PC-9 (cell line): ENCODE results near the gene ZNF462. TPM values are rescaled to one million over a fixed set of nuclear protein-coding genes. Genes with fewer than 3 reads are reported as not detected.

ENCODE experiments used
- BruUV-seq: library from RNA; stranded (reverse); fragments of 400-500 nt; replicated peaks from 2 replicates; lab custom pipeline; 2021; lab: Mats Ljungman, UMichigan
- CTCF ChIA-PET: fragments of 300-600 bp; sonication (Branson Sonifier 250); formaldehyde crosslinking; loops from one replicate; lab custom pipeline; 2022; ENCODE audit warnings: antibody characterized with exemption; lab: Charles Lee
- POLR2A ChIA-PET: fragments of 300-600 bp; sonication (Branson Sonifier 250); formaldehyde crosslinking; loops from one replicate; lab custom pipeline; 2022; ENCODE audit warnings: antibody characterized with exemption; ENCODE audit not compliant: unreplicated experiment; lab: Charles Lee
- DNase-seq, 2 experiments: peaks; one replicate each; pipeline versions ENCODE4 v3.0.0 to v3.0.0-alpha.2; 2015 to 2022; ENCODE audit warnings: mixed read lengths in 1 of 2
- H2AFZ ChIP-seq: fragments of 200-600 bp; sonication (generic); 2 replicates; pipeline ENCODE4 v1.8.1; 2017; ENCODE audit warnings: antibody characterized with exemption
- H3F3A ChIP-seq: fragments of 200-600 bp; sonication (generic); 2 replicates; pipeline ENCODE4 v1.8.1; 2017; ENCODE audit warnings: antibody characterized with exemption, mild to moderate bottlenecking, low read depth; ENCODE audit not compliant: insufficient read depth
- H3K27ac ChIP-seq: fragments of 200-600 bp; sonication (generic); 2 replicates; pipeline ENCODE4 v1.6.1; 2016; ENCODE audit warnings: mixed run types
- H3K27me3 ChIP-seq: fragments of 200-600 bp; sonication (generic); 2 replicates; pipeline ENCODE4 v1.6.1; 2016; ENCODE audit warnings: low read depth, mixed run types; ENCODE audit not compliant: insufficient read depth
- H3K36me3 ChIP-seq: fragments of 200-600 bp; sonication (generic); 2 replicates; pipeline ENCODE4 v1.6.1; 2016; ENCODE audit warnings: low read depth, mixed run types
- H3K4me1 ChIP-seq: fragments of 200-600 bp; sonication (generic); replicated peaks from 2 replicates; pipeline ENCODE4 v1.6.1; 2016; ENCODE audit warnings: mixed run types; ENCODE audit not compliant: insufficient read depth
- H3K4me2 ChIP-seq: fragments of 200-600 bp; sonication (generic); 2 replicates; pipeline ENCODE4 v1.6.1; 2017; ENCODE audit warnings: mixed run types
- H3K4me3 ChIP-seq: fragments of 200-600 bp; sonication (generic); 2 replicates; pipeline ENCODE4 v1.6.1; 2016; ENCODE audit warnings: mixed run types
- H3K79me2 ChIP-seq: fragments of 200-600 bp; sonication (generic); 2 replicates; pipeline ENCODE4 v1.6.1; 2017; ENCODE audit warnings: low read depth, mixed run types
- H3K9me2 ChIP-seq: fragments of 200-600 bp; sonication (generic); 2 replicates; pipeline ENCODE4 v1.8.1; 2017; ENCODE audit warnings: mild to moderate bottlenecking; ENCODE audit not compliant: insufficient read depth
- H3K9me3 ChIP-seq: fragments of 200-600 bp; sonication (generic); 2 replicates; pipeline ENCODE4 v1.8.1; 2016; ENCODE audit warnings: low read depth; ENCODE audit not compliant: insufficient read depth
- H4K20me1 ChIP-seq: fragments of 200-600 bp; sonication (generic); 2 replicates; pipeline ENCODE4 v1.8.1; 2017; ENCODE audit not compliant: insufficient read depth
- EZH2 ChIP-seq: fragments of 200-600 bp; sonication (generic); IDR thresholded peaks from 2 replicates; pipeline ENCODE4 v1.8.0; 2017; ENCODE audit warnings: antibody characterized with exemption, low read depth
- intact Hi-C: fragments of 100-400 bp; cut with micrococcal nuclease; formaldehyde crosslinking; loops from one replicate; pipeline ENCODE4 v1.10.0; 2022; ENCODE audit not compliant: unreplicated experiment
- total RNA-seq: library from RNA; stranded (reverse); gene quantifications from 2 replicates; pipeline ENCODE4 v1.2.3, GENCODE V29; 2021
- TF ChIP-seq, protein P1 (sequence below): fragments of 200-600 bp; sonication (generic); conservative IDR thresholded peaks from 2 replicates; pipeline ENCODE4 v1.6.1; 2017; ENCODE audit warnings: mixed run types, antibody characterized with exemption, mild to moderate bottlenecking, moderate library complexity

ZNF462 gene
- total RNA-seq, 1 experiment from 2014 or later = 4.8 TPM

- BruUV-seq = no TSS peak
- Histone ChIP-seq H2AFZ (no peak overlapping the region; the same call in 1 of the 2 replicates), H3K9me3 (no peaks in the 10 kb centered on the region), H3F3A (peaks cover 10% of the 10 kb centered on the region; the same call in 1 of the 2 replicates), H3K4me2 (peak overlapping the region; percentile 48), H3K27me3 (no peaks in the 10 kb centered on the region), H3K4me1 (peaks cover 38% of the 10 kb centered on the region), H3K4me3 (no peak overlapping the region), H3K27ac (no peak overlapping the region), H3K9me2 (no peaks in the 10 kb centered on the region), H4K20me1 (no peaks in the 10 kb centered on the region), H3K79me2 (no peaks in the 10 kb centered on the region), H3K36me3 (no peaks in the 10 kb centered on the region)
- ChIA-PET POLR2A (interaction anchor here (0.7 to 1.0 kb wide), 4 partner anchors 16 to 673 kb away, joined by 3 to 7 read pairs (median 4); no protein-coding TSS in a partner anchor), CTCF (no interaction called here)
- intact Hi-C loops = loop anchor here (2.0 to 10.0 kb wide), 2 partner anchors 56 to 126 kb away; no protein-coding TSS in a partner anchor
- DNase-seq = peak; percentile 29 to 42
- TF ChIP-seq, protein P1, sequence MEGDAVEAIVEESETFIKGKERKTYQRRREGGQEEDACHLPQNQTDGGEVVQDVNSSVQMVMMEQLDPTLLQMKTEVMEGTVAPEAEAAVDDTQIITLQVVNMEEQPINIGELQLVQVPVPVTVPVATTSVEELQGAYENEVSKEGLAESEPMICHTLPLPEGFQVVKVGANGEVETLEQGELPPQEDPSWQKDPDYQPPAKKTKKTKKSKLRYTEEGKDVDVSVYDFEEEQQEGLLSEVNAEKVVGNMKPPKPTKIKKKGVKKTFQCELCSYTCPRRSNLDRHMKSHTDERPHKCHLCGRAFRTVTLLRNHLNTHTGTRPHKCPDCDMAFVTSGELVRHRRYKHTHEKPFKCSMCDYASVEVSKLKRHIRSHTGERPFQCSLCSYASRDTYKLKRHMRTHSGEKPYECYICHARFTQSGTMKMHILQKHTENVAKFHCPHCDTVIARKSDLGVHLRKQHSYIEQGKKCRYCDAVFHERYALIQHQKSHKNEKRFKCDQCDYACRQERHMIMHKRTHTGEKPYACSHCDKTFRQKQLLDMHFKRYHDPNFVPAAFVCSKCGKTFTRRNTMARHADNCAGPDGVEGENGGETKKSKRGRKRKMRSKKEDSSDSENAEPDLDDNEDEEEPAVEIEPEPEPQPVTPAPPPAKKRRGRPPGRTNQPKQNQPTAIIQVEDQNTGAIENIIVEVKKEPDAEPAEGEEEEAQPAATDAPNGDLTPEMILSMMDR = no peak
- TF ChIP-seq EZH2 = no peak
Measured at GRCh38 chr9:106920701-106921283, 57.8 kb downstream of the ZNF462 start.

- Histone ChIP-seq H3K27ac (no peak overlapping the region), H3F3A (peaks cover 9% of the 10 kb centered on the region; the same call in 1 of the 2 replicates), H4K20me1 (no peaks in the 10 kb centered on the region), H3K9me3 (no peaks in the 10 kb centered on the region), H3K4me2 (peak overlapping the region; percentile 48), H3K4me1 (peaks cover 33% of the 10 kb centered on the region), H3K9me2 (no peaks in the 10 kb centered on the region), H3K27me3 (no peaks in the 10 kb centered on the region), H3K36me3 (no peaks in the 10 kb centered on the region), H2AFZ (no peak overlapping the region; the same call in 1 of the 2 replicates), H3K4me3 (no peak overlapping the region), H3K79me2 (no peaks in the 10 kb centered on the region)
- intact Hi-C loops = loop anchor here (2.0 to 10.0 kb wide), 2 partner anchors 57 to 127 kb away; no protein-coding TSS in a partner anchor
- ChIA-PET CTCF (no interaction called here), POLR2A (interaction anchor here (0.7 to 1.0 kb wide), 3 partner anchors 54 to 672 kb away, joined by 4 to 7 read pairs (median 5); no protein-coding TSS in a partner anchor)
- TF ChIP-seq, protein P1 = no peak
- no peak for TF ChIP-seq EZH2
- peak in 1 of 2 experiments; percentile 42 for DNase-seq
- TSS peak; percentile 59 for BruUV-seq
Measured at GRCh38 chr9:106921341-106921899, 58.5 kb downstream of the ZNF462 start.

- Histone ChIP-seq H3K4me2 (peak overlapping the region; percentile 48; the same call in 1 of the 2 replicates), H2AFZ (no peak overlapping the region), H3F3A (peaks cover 5% of the 10 kb centered on the region; the same call in 1 of the 2 replicates), H4K20me1 (no peaks in the 10 kb centered on the region), H3K9me3 (no peaks in the 10 kb centered on the region), H3K27ac (no peak overlapping the region), H3K4me1 (peaks cover 27% of the 10 kb centered on the region), H3K36me3 (no peaks in the 10 kb centered on the region), H3K79me2 (no peaks in the 10 kb centered on the region), H3K9me2 (no peaks in the 10 kb centered on the region), H3K4me3 (no peak overlapping the region), H3K27me3 (no peaks in the 10 kb centered on the region)
- CTCF ChIA-PET = no interaction called here
- TF ChIP-seq, protein P1 = no peak
- no peak for TF ChIP-seq EZH2
- POLR2A ChIA-PET = no interaction called here
- DNase-seq = no peak
- no TSS peak for BruUV-seq
- intact Hi-C loops = loop anchor here (10.0 kb wide), 1 partner anchor 127 kb away; no protein-coding TSS in a partner anchor
Measured at GRCh38 chr9:106922026-106922425, 59.1 kb downstream of the ZNF462 start.
